OCI-LY7 (cell line): ENCODE data around the gene H1-8.

Experiments
- EZH2phosphoT487 ChIP-seq: fragments of 200-600 bp; sonication (generic); IDR thresholded peaks from 2 replicates; pipeline ENCODE4 v1.6.1; 2018; ENCODE audit warnings: low read depth, borderline replicate concordance, mild to moderate bottlenecking, mixed run types, antibody characterized with exemption, low read length, moderate library complexity, mixed read lengths
- TF ChIP-seq, protein P1 (sequence below): fragments of 200-600 bp; sonication (generic); conservative IDR thresholded peaks from 2 replicates; pipeline ENCODE4 v1.5.1; 2014; ENCODE audit warnings: mild to moderate bottlenecking, antibody characterized with exemption, low read length, moderate library complexity, mixed read lengths

DNA sequence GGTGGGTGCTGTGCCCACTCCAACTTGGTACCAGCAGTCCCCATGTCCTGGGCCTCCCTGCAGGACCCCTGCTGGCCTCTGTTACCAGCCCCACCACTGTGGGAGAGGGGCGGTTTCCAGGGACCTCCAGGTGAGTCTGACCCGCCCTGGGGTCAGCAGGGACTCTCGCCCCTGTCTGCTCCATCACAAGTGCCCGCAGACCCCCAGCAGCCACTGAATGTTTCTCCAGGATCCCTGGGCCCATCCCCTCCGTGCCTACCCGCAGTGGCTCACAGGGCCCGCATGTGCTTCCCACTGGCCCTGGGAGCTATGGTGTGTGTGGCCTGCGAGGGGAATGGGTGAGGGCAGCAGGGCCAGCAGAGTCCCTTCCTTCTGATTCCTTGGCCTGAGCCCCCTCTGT lies 24.4 kb upstream of the H1-8 start:
- TF ChIP-seq, protein P1, sequence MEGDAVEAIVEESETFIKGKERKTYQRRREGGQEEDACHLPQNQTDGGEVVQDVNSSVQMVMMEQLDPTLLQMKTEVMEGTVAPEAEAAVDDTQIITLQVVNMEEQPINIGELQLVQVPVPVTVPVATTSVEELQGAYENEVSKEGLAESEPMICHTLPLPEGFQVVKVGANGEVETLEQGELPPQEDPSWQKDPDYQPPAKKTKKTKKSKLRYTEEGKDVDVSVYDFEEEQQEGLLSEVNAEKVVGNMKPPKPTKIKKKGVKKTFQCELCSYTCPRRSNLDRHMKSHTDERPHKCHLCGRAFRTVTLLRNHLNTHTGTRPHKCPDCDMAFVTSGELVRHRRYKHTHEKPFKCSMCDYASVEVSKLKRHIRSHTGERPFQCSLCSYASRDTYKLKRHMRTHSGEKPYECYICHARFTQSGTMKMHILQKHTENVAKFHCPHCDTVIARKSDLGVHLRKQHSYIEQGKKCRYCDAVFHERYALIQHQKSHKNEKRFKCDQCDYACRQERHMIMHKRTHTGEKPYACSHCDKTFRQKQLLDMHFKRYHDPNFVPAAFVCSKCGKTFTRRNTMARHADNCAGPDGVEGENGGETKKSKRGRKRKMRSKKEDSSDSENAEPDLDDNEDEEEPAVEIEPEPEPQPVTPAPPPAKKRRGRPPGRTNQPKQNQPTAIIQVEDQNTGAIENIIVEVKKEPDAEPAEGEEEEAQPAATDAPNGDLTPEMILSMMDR = no peak
- TF ChIP-seq EZH2phosphoT487 = no peak
